NK-92 treated with Interleukin-12 subunit alpha and Interleukin-12 subunit beta, amount 100 ng/mL, for 24 hours (cell line): Measurements from ENCODE around the gene HOXB3.

Source experiments
- DNase-seq: peaks from one replicate; lab custom pipeline; 2025; lab: John Stamatoyannopoulos, UW

HOXB3 gene

DNA sequence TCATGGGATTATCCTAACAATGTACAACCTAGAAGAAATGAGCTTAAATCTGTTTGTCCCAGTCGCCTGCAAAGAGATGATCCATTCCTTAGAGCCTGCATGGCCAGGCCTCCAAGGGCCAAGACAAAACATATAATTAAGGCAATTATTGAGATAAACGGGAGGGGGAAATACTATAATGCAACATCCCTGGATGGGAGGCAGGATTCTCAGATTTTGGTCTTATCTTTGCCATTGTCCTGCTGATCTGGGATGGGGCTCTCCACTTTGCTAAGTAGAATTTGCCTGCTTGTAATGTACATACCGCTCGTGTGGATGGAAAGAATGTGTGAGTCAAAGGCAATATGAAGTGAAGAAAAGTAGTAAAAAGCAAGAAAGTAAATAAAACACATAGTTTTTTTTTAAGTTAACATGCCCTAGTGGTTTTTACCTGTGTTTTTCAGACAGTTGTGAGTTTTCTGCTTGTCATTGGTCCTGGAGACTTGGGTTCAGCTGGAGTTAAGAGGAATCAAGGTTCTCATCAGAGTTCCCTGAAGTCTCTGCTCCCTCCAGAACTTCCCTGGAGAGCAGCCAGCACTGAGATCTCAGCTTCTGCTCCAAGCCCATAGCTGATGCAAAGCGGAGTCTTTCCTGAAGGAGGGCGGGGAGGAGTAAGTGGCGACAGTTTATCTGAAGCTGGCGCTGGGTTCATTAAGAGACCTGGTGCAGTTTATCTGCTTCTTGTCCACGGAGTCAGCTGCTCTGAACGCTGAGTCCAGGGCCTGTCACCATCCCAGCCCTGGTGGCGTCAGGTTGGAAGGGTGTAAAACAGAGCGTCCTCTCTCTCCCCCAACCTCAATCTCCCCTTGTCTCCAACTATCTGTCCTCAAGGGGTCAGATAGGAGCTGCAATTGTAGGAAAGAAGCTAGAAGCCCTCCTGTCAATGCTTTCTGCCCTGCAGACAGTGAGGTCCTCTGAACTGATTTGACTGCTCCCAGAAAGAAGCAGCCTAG is 89.3 kb downstream of the HOXB3 start:
- no peak for DNase-seq

DNA sequence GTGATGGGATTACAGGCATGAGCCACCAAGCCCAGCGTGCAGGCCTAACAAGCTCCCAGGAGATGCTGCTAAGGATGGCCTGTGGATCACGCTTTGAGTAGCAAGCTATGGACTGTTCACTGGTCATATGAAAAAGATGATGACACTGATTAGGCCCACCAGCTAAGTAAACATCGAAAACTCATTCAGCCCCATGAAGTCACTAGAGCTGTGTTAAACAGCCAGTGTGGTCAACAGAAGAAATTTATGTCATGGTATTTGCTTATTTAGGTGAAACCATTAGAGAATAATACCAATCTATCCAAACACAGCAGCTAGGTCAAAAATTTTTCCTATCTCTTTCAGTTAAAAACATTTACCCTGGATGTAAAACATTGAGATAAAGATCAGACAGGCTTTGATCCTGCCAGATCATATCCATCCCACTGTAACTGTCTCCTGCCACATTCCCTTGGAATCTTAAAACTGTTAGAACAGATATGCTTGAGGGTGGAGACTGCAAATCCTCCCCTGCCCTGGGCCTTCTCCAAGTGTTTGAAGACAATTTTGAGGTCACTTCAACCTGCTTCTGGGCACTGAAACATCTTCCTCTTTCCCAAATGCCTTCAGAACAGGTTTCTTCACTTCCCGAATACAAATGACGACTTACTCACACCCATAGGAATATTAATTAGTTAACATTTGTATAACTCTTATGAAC is 90.2 kb downstream of the HOXB3 start:
- DNase-seq, result no peak

DNA sequence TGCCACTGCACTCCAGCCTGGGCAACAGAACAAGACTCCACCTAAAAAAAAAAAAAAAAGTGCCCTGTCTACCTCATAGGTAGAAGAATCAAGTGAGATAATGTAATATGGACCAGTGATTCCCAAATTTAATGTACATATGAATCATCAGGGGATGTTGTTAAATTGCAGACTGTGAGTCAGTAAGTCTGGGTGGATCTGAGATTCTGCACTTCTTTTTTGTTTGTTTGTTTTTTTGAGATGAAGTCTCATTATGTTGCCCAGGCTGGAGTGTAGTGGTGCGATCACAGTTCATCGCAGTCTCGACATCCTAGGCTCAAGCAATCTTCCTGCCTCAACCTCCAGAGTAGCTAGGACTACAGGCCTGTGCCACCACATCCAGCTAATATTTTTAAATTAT is 90.8 kb downstream of the HOXB3 start:
- no peak for DNase-seq
